ENCODE data around the gene KIF19.

The KIF19 gene

GRCh38 chr17:74402048-74402447, 76.0 kb downstream of the KIF19 start:
- no peak for TF ChIP-seq EZH2phosphoT487 (IDR thresholded peaks at IDR 0.05; ENCODE audit: borderline replicate concordance)
- no peak for TF ChIP-seq CTCF (conservative IDR thresholded peaks at IDR 0.05; ENCODE audit: low read length)
- Histone ChIP-seq H3K9me3 (ENCODE audit: insufficient read depth, low read depth, low read length) (no peaks in the 10 kb centered on the region), H4K20me1 (ENCODE audit: insufficient read depth, low read length, poor library complexity, severe bottlenecking) (no peaks in the 10 kb centered on the region), H3K79me2 (ENCODE audit: insufficient read depth, low read length) (no peaks in the 10 kb centered on the region), H3K36me3 (ENCODE audit: insufficient read depth, low read length) (no peaks in the 10 kb centered on the region), H3K4me3 (ENCODE audit: low read length, poor library complexity, severe bottlenecking) (no peak overlapping the region), H3K4me2 (ENCODE audit: low read depth, low read length, poor library complexity, severe bottlenecking) (no peak overlapping the region), H2AFZ (ENCODE audit: low read length) (no peak overlapping the region), H3F3A (ENCODE audit: low read depth) (no peaks in the 10 kb centered on the region), H3K9ac (ENCODE audit: low read depth, low read length, poor library complexity, severe bottlenecking) (no peak overlapping the region), H3K27me3 (ENCODE audit: insufficient read depth, low read length, poor library complexity, severe bottlenecking) (no peaks in the 10 kb centered on the region), H3K4me1 (ENCODE audit: insufficient read depth, low read length, poor library complexity, severe bottlenecking) (peaks cover 5% of the 10 kb centered on the region), H3K9me2 (replicated peaks; ENCODE audit: low read depth, low read length) (no peaks in the 10 kb centered on the region)

GRCh38 chr17:74403512-74404137, 77.6 kb downstream of the KIF19 start:
- Histone ChIP-seq H3K9me2 (replicated peaks; ENCODE audit: low read depth, low read length) (no peaks in the 10 kb centered on the region), H3K4me3 (ENCODE audit: low read length, poor library complexity, severe bottlenecking) (no peak overlapping the region), H3K36me3 (ENCODE audit: insufficient read depth, low read length) (no peaks in the 10 kb centered on the region), H3F3A (ENCODE audit: low read depth) (no peaks in the 10 kb centered on the region), H3K4me1 (ENCODE audit: insufficient read depth, low read length, poor library complexity, severe bottlenecking) (peaks cover 12% of the 10 kb centered on the region), H3K4me2 (ENCODE audit: low read depth, low read length, poor library complexity, severe bottlenecking) (peak overlapping the region; percentile 8), H4K20me1 (ENCODE audit: insufficient read depth, low read length, poor library complexity, severe bottlenecking) (no peaks in the 10 kb centered on the region), H3K9me3 (ENCODE audit: insufficient read depth, low read depth, low read length) (no peaks in the 10 kb centered on the region), H2AFZ (ENCODE audit: low read length) (no peak overlapping the region), H3K79me2 (ENCODE audit: insufficient read depth, low read length) (no peaks in the 10 kb centered on the region), H3K27me3 (ENCODE audit: insufficient read depth, low read length, poor library complexity, severe bottlenecking) (no peaks in the 10 kb centered on the region), H3K9ac (ENCODE audit: low read depth, low read length, poor library complexity, severe bottlenecking) (no peak overlapping the region)
- no peak for TF ChIP-seq CTCF (conservative IDR thresholded peaks at IDR 0.05; ENCODE audit: low read length)

GRCh38 chr17:74404218-74404617, 78.2 kb downstream of the KIF19 start:
- no peak overlapping the region for H3K4me2 ChIP-seq (ENCODE audit: low read depth, low read length, poor library complexity, severe bottlenecking)

More at GRCh38 chr17:74404218-74404617, 78.2 kb downstream of the KIF19 start:
- TF ChIP-seq CTCF (conservative IDR thresholded peaks at IDR 0.05; ENCODE audit: low read length) (no peak), EZH2phosphoT487 (IDR thresholded peaks at IDR 0.05; ENCODE audit: borderline replicate concordance) (no peak)
- H2AFZ ChIP-seq (ENCODE audit: low read length) = no peak overlapping the region
- no peaks in the 10 kb centered on the region for H4K20me1 ChIP-seq (ENCODE audit: insufficient read depth, low read length, poor library complexity, severe bottlenecking)
- no peak overlapping the region for H3K4me3 ChIP-seq (ENCODE audit: low read length, poor library complexity, severe bottlenecking)
- no peaks in the 10 kb centered on the region for H3K79me2 ChIP-seq (ENCODE audit: insufficient read depth, low read length)
- H3K9me3 ChIP-seq (ENCODE audit: insufficient read depth, low read depth, low read length) = no peaks in the 10 kb centered on the region
- no peak overlapping the region for H3K9ac ChIP-seq (ENCODE audit: low read depth, low read length, poor library complexity, severe bottlenecking)
- H3K27me3 ChIP-seq (ENCODE audit: insufficient read depth, low read length, poor library complexity, severe bottlenecking) = no peaks in the 10 kb centered on the region
- H3K4me1 ChIP-seq (ENCODE audit: insufficient read depth, low read length, poor library complexity, severe bottlenecking) = peaks cover 15% of the 10 kb centered on the region
- H3F3A ChIP-seq (ENCODE audit: low read depth) = no peaks in the 10 kb centered on the region
- H3K9me2 ChIP-seq (replicated peaks; ENCODE audit: low read depth, low read length) = no peaks in the 10 kb centered on the region
- no peaks in the 10 kb centered on the region for H3K36me3 ChIP-seq (ENCODE audit: insufficient read depth, low read length)
